IMR-90 (cell line): ENCODE results near the gene RCHY1. TPM values are rescaled to one million over a fixed set of nuclear protein-coding genes. Genes with fewer than 3 reads are reported as not detected.

Experiments used
- ATAC-seq: fragments of 200-7000 bp; cut with Tn5 transposase; 2 replicates; pipeline ENCODE4 v1.9.1; 2020; ENCODE audit warnings: low read depth, mild to moderate bottlenecking, moderate library complexity
- BruUV-seq: library from RNA; stranded (reverse); fragments of 400-500 nt; replicated peaks from 2 replicates; lab custom pipeline; 2021; lab: Mats Ljungman, UMichigan
- CTCF ChIA-PET: fragments of 300-600 bp; formaldehyde crosslinking; extraction: SDS; loops from one replicate; lab custom pipeline; 2021; ENCODE audit warnings: antibody characterized with exemption; lab: Yijun Ruan, JAX
- POLR2A ChIA-PET: fragments of 300-600 bp; sonication (Branson Sonifier 250); formaldehyde crosslinking; loops from one replicate; lab custom pipeline; 2022; ENCODE audit warnings: antibody characterized with exemption; ENCODE audit not compliant: unreplicated experiment; lab: Charles Lee
- DNase-seq: peaks from one replicate; pipeline ENCODE4 v3.0.0; 2013
- H2AFZ ChIP-seq: replicated peaks from 2 replicates; pipeline ENCODE3; 2013; ENCODE audit warnings: low read length, mild to moderate bottlenecking; ENCODE audit not compliant: poor library complexity
- H2AK5ac ChIP-seq: 2 replicates; pipeline ENCODE4 v1.6.1; 2013; ENCODE audit warnings: low read depth, low read length, inconsistent platforms
- H2AK9ac ChIP-seq: replicated peaks from 2 replicates; pipeline ENCODE3; 2013; ENCODE audit warnings: mild to moderate bottlenecking, low read depth, low read length, moderate library complexity; ENCODE audit not compliant: poor library complexity
- H2BK120ac ChIP-seq: 2 replicates; pipeline ENCODE4 v1.6.1; 2013; ENCODE audit warnings: low read depth, low read length, inconsistent platforms
- H2BK15ac ChIP-seq: 3 replicates; pipeline ENCODE4 v1.6.1; 2013; ENCODE audit warnings: low read depth, low read length, inconsistent platforms
- H2BK20ac ChIP-seq: 2 replicates; pipeline ENCODE4 v1.6.1; 2013; ENCODE audit warnings: low read depth, mild to moderate bottlenecking, inconsistent platforms, low read length, moderate library complexity
- H2BK5ac ChIP-seq: 2 replicates; pipeline ENCODE4 v1.6.1; 2013; ENCODE audit warnings: mild to moderate bottlenecking, low read depth, low read length, inconsistent platforms; ENCODE audit not compliant: poor library complexity, severe bottlenecking
- H3K14ac ChIP-seq: replicated peaks from 2 replicates; pipeline ENCODE4 v1.6.1; 2013; ENCODE audit warnings: low read depth, low read length, inconsistent platforms
- H3K18ac ChIP-seq: 2 replicates; pipeline ENCODE4 v1.6.1; 2013; ENCODE audit warnings: low read depth, low read length, control low read depth
- H3K23ac ChIP-seq: 2 replicates; pipeline ENCODE4 v1.6.1; 2013; ENCODE audit warnings: low read depth, low read length, inconsistent platforms
- H3K27ac ChIP-seq: 2 replicates; pipeline ENCODE4 v1.5.1; 2013; ENCODE audit warnings: mild to moderate bottlenecking, control low read depth, low read length; ENCODE audit not compliant: insufficient read depth
- H3K27me3 ChIP-seq: 2 replicates; pipeline ENCODE4 v1.6.1; 2013; ENCODE audit warnings: low read length; ENCODE audit not compliant: control insufficient read depth, insufficient read depth
- H3K36me3 ChIP-seq: 2 replicates; pipeline ENCODE4 v1.6.1; 2013; ENCODE audit warnings: low read length, mixed read lengths; ENCODE audit not compliant: control insufficient read depth, insufficient read depth
- H3K4ac ChIP-seq: 2 replicates; pipeline ENCODE4 v1.6.1; 2013; ENCODE audit warnings: low read depth, low read length, inconsistent platforms
- H3K4me1 ChIP-seq: 2 replicates; pipeline ENCODE4 v1.6.1; 2013; ENCODE audit warnings: low read length, mixed read lengths; ENCODE audit not compliant: control insufficient read depth, insufficient read depth
- H3K4me2 ChIP-seq: 2 replicates; pipeline ENCODE4 v1.6.1; 2013; ENCODE audit warnings: low read depth, mild to moderate bottlenecking, control low read depth, low read length, moderate library complexity
- H3K4me3 ChIP-seq: 2 replicates; pipeline ENCODE4 v1.5.1; 2013; ENCODE audit warnings: low read depth, mild to moderate bottlenecking, control low read depth, low read length, moderate library complexity; ENCODE audit not compliant: insufficient read depth
- H3K56ac ChIP-seq: 2 replicates; pipeline ENCODE4 v1.6.1; 2013; ENCODE audit warnings: low read length, inconsistent platforms; ENCODE audit not compliant: insufficient read depth; ENCODE audit errors: extremely low read depth
- H3K79me1 ChIP-seq, 2 experiments: 2 replicates each; pipeline ENCODE4 v1.6.1; 2013; ENCODE audit warnings: low read length in 2 of 2, inconsistent platforms in 1 of 2, low read depth in 1 of 2
- H3K9ac ChIP-seq: 2 replicates; pipeline ENCODE4 v1.6.1; 2013; ENCODE audit warnings: low read depth, low read length, control low read depth
- H3K9me1 ChIP-seq: 2 replicates; pipeline ENCODE4 v1.6.1; 2013; ENCODE audit warnings: low read length, inconsistent platforms; ENCODE audit not compliant: insufficient read depth
- H3K9me3 ChIP-seq: 2 replicates; pipeline ENCODE4 v1.6.1; 2013; ENCODE audit warnings: low read length; ENCODE audit not compliant: control insufficient read depth, insufficient read depth
- H4K20me1 ChIP-seq: 2 replicates; pipeline ENCODE4 v1.6.1; 2013; ENCODE audit warnings: low read length, inconsistent platforms; ENCODE audit not compliant: insufficient read depth
- H4K5ac ChIP-seq: 2 replicates; pipeline ENCODE4 v1.6.1; 2013; ENCODE audit warnings: mild to moderate bottlenecking, low read depth, low read length, control low read depth
- H4K8ac ChIP-seq, 2 experiments: 2 replicates each; pipeline ENCODE4 v1.6.1; 2013; ENCODE audit warnings: low read depth in 2 of 2, low read length in 2 of 2, control low read depth in 1 of 2, inconsistent platforms in 1 of 2
- H4K91ac ChIP-seq: 2 replicates; pipeline ENCODE4 v1.6.1; 2013; ENCODE audit warnings: low read depth, low read length, inconsistent platforms; ENCODE audit not compliant: insufficient read depth
- FOS ChIP-seq: fragments of 150-350 bp; IDR thresholded peaks from 2 replicates; pipeline ENCODE4 v1.6.1; 2016; ENCODE audit warnings: low read depth, low read length
- MAFK ChIP-seq: IDR thresholded peaks from 2 replicates; pipeline ENCODE4 v1.6.1; 2012; ENCODE audit warnings: low read depth, low read length, improper control_type of control experiment
- MXI1 ChIP-seq: IDR thresholded peaks from 2 replicates; pipeline ENCODE4 v1.6.1; 2012; ENCODE audit warnings: low read depth, mild to moderate bottlenecking, low read length, moderate library complexity, borderline replicate concordance
- RAD21 ChIP-seq: IDR thresholded peaks from 2 replicates; pipeline ENCODE4 v1.6.1; 2012; ENCODE audit warnings: low read length, improper control_type of control experiment
- RFX5 ChIP-seq: IDR thresholded peaks from 2 replicates; pipeline ENCODE4 v1.8.0; 2012; ENCODE audit warnings: low read depth, mild to moderate bottlenecking, low read length, moderate library complexity
- SMC3 ChIP-seq: fragments of 150-350 bp; IDR thresholded peaks from 2 replicates; pipeline ENCODE4 v1.6.1; 2016; ENCODE audit warnings: low read depth, mild to moderate bottlenecking, antibody characterized with exemption, low read length, moderate library complexity
- WGBS, 2 experiments: methylation state at CpG; one replicate each; pipeline versions ENCODE4 v1.1.5 to v1.1.7; 2013; ENCODE audit warnings: missing lambda C conversion rate in 2 of 2; ENCODE audit not compliant: insufficient read length in 1 of 2; ENCODE audit errors: extremely low coverage in 2 of 2; 5-methylcytosine and 5-hydroxymethylcytosine counted together
- dilution Hi-C: fragments of 300-500 bp; cut with HindIII; formaldehyde crosslinking; loops from one replicate; pipeline ENCODE4 v1.14.3; 2018; ENCODE audit warnings: low sequenced_read_pairs; ENCODE audit not compliant: unreplicated experiment
- in situ Hi-C: fragments of 300-500 bp; cut with MboI; formaldehyde crosslinking; loops from 3 replicates; pipeline ENCODE4 v1.14.3; 2019; ENCODE audit warnings: low sequenced_read_pairs, inconsistent platforms, mixed read lengths
- intact Hi-C: fragments of 100-400 bp; cut with micrococcal nuclease; formaldehyde crosslinking; loops from 2 replicates; pipeline ENCODE4 v1.10.0; 2022
- polyA plus RNA-seq, 3 experiments: library from polyadenylated mRNA; depleted of rRNA; stranded (reverse); fragments of >200 nt; gene quantifications; 2 replicates each; pipeline ENCODE4 v1.2.3, GENCODE V29; 2012; ENCODE audit warnings: low replicate concordance in 1 of 3
- total RNA-seq: library from RNA; depleted of rRNA; stranded (reverse); fragments of >200 nt; gene quantifications from 2 replicates; pipeline ENCODE4 v1.2.3, GENCODE V29; 2012

Gene RCHY1
- total and polyA plus RNA-seq, 2 of the 4 experiments (the other 2 are of a cell fraction): 20.1 to 22.4 TPM

DNA sequence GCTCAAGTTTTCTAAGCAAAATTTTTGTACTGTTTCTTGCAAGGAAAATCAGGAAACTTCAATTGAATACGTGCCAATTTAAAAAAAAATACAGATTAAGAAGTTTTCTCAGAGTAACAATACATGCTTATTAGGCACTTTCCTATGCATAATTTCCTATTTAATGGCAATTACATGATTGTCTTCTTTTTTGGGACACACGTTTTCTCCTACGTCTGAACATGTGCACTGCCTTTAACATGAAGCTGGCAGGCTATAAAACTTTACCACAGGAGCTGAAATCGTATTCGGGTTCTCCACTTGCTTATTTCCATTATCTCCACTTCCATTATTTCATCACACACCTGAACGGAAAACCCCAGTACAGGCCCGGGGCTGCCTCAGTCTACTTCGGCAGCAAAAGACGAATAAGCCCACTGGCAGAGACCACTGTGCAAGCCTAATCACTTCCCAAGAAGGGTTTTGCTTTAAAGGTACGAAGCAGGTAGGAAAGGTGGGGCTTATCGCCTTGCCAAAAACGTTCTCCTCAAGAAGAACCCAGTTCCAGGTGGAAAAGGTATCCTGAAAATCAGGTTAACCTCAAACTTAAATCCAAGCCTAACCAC lies 575 bp downstream of the RCHY1 start:
- no peaks in the 10 kb centered on the region for H3K27me3 ChIP-seq
- peak overlapping the region; percentile 90 for H3K14ac ChIP-seq
- peak overlapping the region; percentile 86 for H4K5ac ChIP-seq
- in situ Hi-C loops (no loop called here), intact Hi-C loops (no loop called here), dilution Hi-C loops (no loop called here)
- peak overlapping the region; percentile 83 for H4K91ac ChIP-seq
- H3K4me1 ChIP-seq: peaks cover 4% of the 10 kb centered on the region; the same call in 1 of the 2 replicates
- peaks cover 4% of the 10 kb centered on the region for H3K36me3 ChIP-seq
- H4K20me1 ChIP-seq: no peaks in the 10 kb centered on the region; the same call in 1 of the 2 replicates
- no peaks in the 10 kb centered on the region; the same call in 1 of the 2 replicates for H3K9me1 ChIP-seq
- peak overlapping the region; percentile 77; the same call in 1 of the 2 replicates for H3K56ac ChIP-seq
- 0% methylated on average over 1 of the region's 12 CpGs; no CpG with 5 or more reads in 1 of the 2 experiments for WGBS, 2 experiments
- ChIA-PET CTCF (no interaction called here), POLR2A (interaction anchor here (0.6 to 0.7 kb wide), 3 partner anchors 28 to 139 kb away, joined by 3 to 9 read pairs (median 8); no protein-coding TSS in a partner anchor)
- peak overlapping the region; percentile 93 to 96 for H4K8ac ChIP-seq
- ATAC-seq: no peak
- H2AK9ac ChIP-seq: peak overlapping the region; percentile 90
- DNase-seq: peak; percentile 12
- peak overlapping the region; percentile 85 for H2BK5ac ChIP-seq
- H3K18ac ChIP-seq: peak overlapping the region; percentile 76
- peak overlapping the region; percentile 82 for H2AK5ac ChIP-seq
- peak overlapping the region; percentile 23 for H2BK20ac ChIP-seq
- H3K27ac ChIP-seq: peak overlapping the region; percentile 89
- H2BK120ac ChIP-seq: peak overlapping the region; percentile 81
- peak overlapping the region; percentile 93 for H3K4ac ChIP-seq
- H3K4me2 ChIP-seq: peak overlapping the region; percentile 80
- H3K4me3 ChIP-seq: peak overlapping the region; percentile 67
- no peaks in the 10 kb centered on the region for H3K9me3 ChIP-seq
- TSS peak; percentile 41 for BruUV-seq
- H3K9ac ChIP-seq: peak overlapping the region; percentile 88
- peak overlapping the region; percentile 98 for H2AFZ ChIP-seq
- peak overlapping the region; percentile 83 for H2BK15ac ChIP-seq
- TF ChIP-seq FOS (no peak), MXI1 (no peak), RFX5 (no peak), SMC3 (no peak), MAFK (0 out of 2 replicates have a peak, but pooled peaks have one; percentile 23), RAD21 (no peak)
- H3K79me1 ChIP-seq: peaks cover 33 to 52% of the 10 kb centered on the region in 2 experiments
- peak overlapping the region; percentile 93 for H3K23ac ChIP-seq
